Neural progenitor cell (in vitro differentiated cells): Measurements from ENCODE around the gene JAK3. TPM values are rescaled to one million over a fixed set of nuclear protein-coding genes. Genes with fewer than 3 reads are reported as not detected.
A peak's percentile ranks its signal among the peaks of the same experiment; 100 is the strongest.
"Not testable (repeated sequence)": the region's sequence is repeated elsewhere in the genome, so short reads cannot be mapped to it uniquely, and the experiment has no call there.

Experiments
- DNase-seq: peaks from one replicate; pipeline ENCODE4 v3.0.0-alpha.2; 2016; ENCODE audit warnings: low spot score
- H2AFZ ChIP-seq: fragments of 200-600 bp; sonication (generic); replicated peaks from 2 replicates; pipeline ENCODE4 v1.6.1; 2016; ENCODE audit warnings: antibody characterized with exemption
- H3F3A ChIP-seq: fragments of 200-600 bp; sonication (generic); 2 replicates; pipeline ENCODE4 v1.6.1; 2016; ENCODE audit warnings: antibody characterized with exemption, low read depth
- H3K27ac ChIP-seq: fragments of 200-600 bp; sonication (generic); 2 replicates; pipeline ENCODE4 v1.5.1; 2016; ENCODE audit warnings: mild to moderate bottlenecking
- H3K27me3 ChIP-seq: fragments of 200-600 bp; sonication (generic); 2 replicates; pipeline ENCODE4 v1.6.1; 2016; ENCODE audit warnings: mild to moderate bottlenecking, moderate library complexity
- H3K36me3 ChIP-seq: fragments of 200-600 bp; sonication (generic); 2 replicates; pipeline ENCODE4 v1.5.1; 2016
- H3K4me1 ChIP-seq: fragments of 200-600 bp; sonication (generic); 2 replicates; pipeline ENCODE4 v1.6.1; 2016; ENCODE audit warnings: mixed run types
- H3K4me2 ChIP-seq: fragments of 200-600 bp; sonication (generic); 2 replicates; pipeline ENCODE4 v1.6.1; 2016
- H3K4me3 ChIP-seq: fragments of 200-600 bp; sonication (generic); 2 replicates; pipeline ENCODE4 v1.5.1; 2016
- H3K79me2 ChIP-seq: fragments of 200-600 bp; sonication (generic); 2 replicates; pipeline ENCODE4 v1.6.1; 2016; ENCODE audit warnings: low read depth
- H3K9ac ChIP-seq: fragments of 200-600 bp; sonication (generic); 2 replicates; pipeline ENCODE4 v1.6.1; 2016
- H3K9me3 ChIP-seq: fragments of 200-600 bp; sonication (generic); 2 replicates; pipeline ENCODE4 v1.5.1; 2016; ENCODE audit warnings: low read depth
- H4K20me1 ChIP-seq: fragments of 200-600 bp; sonication (generic); 2 replicates; pipeline ENCODE4 v1.6.1; 2016; ENCODE audit warnings: low read depth
- H3K27ac Mint-ChIP-seq: 3 replicates; pipeline ENCODE4 v1.8.0; 2021; ENCODE audit warnings: mixed read lengths
- H3K27me3 Mint-ChIP-seq: 2 replicates; pipeline ENCODE4 v1.8.0; 2022; ENCODE audit warnings: low read depth, mild to moderate bottlenecking, inconsistent platforms, moderate library complexity, mixed read lengths; ENCODE audit not compliant: insufficient read depth
- H3K36me3 Mint-ChIP-seq: 3 replicates; pipeline ENCODE4 v1.8.0; 2021; ENCODE audit warnings: mixed read lengths
- H3K4me1 Mint-ChIP-seq: 3 replicates; pipeline ENCODE4 v1.8.0; 2021; ENCODE audit warnings: mixed read lengths
- H3K4me3 Mint-ChIP-seq: 3 replicates; pipeline ENCODE4 v1.8.0; 2021; ENCODE audit warnings: mild to moderate bottlenecking, moderate library complexity, mixed read lengths
- H3K9me3 Mint-ChIP-seq: 3 replicates; pipeline ENCODE4 v1.8.0; 2020; ENCODE audit warnings: mixed read lengths
- CTCF ChIP-seq: fragments of 200-600 bp; sonication (generic); IDR thresholded peaks from 2 replicates; pipeline ENCODE4 v1.5.1; 2017; ENCODE audit warnings: antibody characterized with exemption, mild to moderate bottlenecking
- EZH2 ChIP-seq: fragments of 200-600 bp; sonication (generic); IDR thresholded peaks from 2 replicates; pipeline ENCODE4 v1.6.1; 2017; ENCODE audit warnings: antibody characterized with exemption, mild to moderate bottlenecking, moderate library complexity
- EZH2phosphoT487 ChIP-seq: fragments of 200-600 bp; sonication (generic); IDR thresholded peaks from 2 replicates; pipeline ENCODE4 v1.6.1; 2017; ENCODE audit warnings: antibody characterized with exemption
- total RNA-seq: library from RNA; depleted of rRNA; stranded (reverse); fragments of >200 nt; gene quantifications from 2 replicates; pipeline ENCODE4 v1.2.3, GENCODE V29; 2015; ENCODE audit warnings: low replicate concordance

JAK3 gene
- total RNA-seq, 1 donor from 2014 or later = 3.4 TPM

GRCh38 chr19:17778968-17779929, 68.5 kb downstream of the JAK3 start:
- H3K4me2 ChIP-seq = peak overlapping the region; percentile 83
- peak; percentile 81 for DNase-seq
- Mint-ChIP-seq H3K27me3 (peaks cover 9% of the 10 kb centered on the region), H3K9me3 (no peaks in the 10 kb centered on the region), H3K36me3 (peaks cover 6% of the 10 kb centered on the region), H3K27ac (peak overlapping the region; percentile 32), H3K4me1 (peaks cover 19% of the 10 kb centered on the region), H3K4me3 (peak overlapping the region; percentile 69)
- H3F3A ChIP-seq = peaks cover 7% of the 10 kb centered on the region
- H3K9ac ChIP-seq = no peak overlapping the region
- peaks cover 12% of the 10 kb centered on the region for H4K20me1 ChIP-seq
- H3K4me3 ChIP-seq = peak overlapping the region; percentile 49
- no peaks in the 10 kb centered on the region for H3K36me3 ChIP-seq
- TF ChIP-seq CTCF = no peak
- no peak for TF ChIP-seq EZH2phosphoT487
- TF ChIP-seq EZH2 = no peak
- H3K27ac ChIP-seq = no peak overlapping the region
- peak overlapping the region; percentile 10 for H2AFZ ChIP-seq
- H3K4me1 ChIP-seq = peaks cover 5% of the 10 kb centered on the region
- H3K9me3 ChIP-seq = no peaks in the 10 kb centered on the region
- H3K27me3 ChIP-seq = no peaks in the 10 kb centered on the region
- no peaks in the 10 kb centered on the region for H3K79me2 ChIP-seq

GRCh38 chr19:17778251-17778967, 69.4 kb downstream of the JAK3 start:
- Histone ChIP-seq H3K4me2 (peak overlapping the region; percentile 83), H3K4me3 (peak overlapping the region; percentile 49), H3K27me3 (no peaks in the 10 kb centered on the region), H3K9ac (no peak overlapping the region), H4K20me1 (peaks cover 4% of the 10 kb centered on the region), H3K4me1 (peaks cover 5% of the 10 kb centered on the region), H3K27ac (no peak overlapping the region), H2AFZ (peak overlapping the region; percentile 10), H3K36me3 (no peaks in the 10 kb centered on the region), H3K9me3 (no peaks in the 10 kb centered on the region), H3F3A (peaks cover 7% of the 10 kb centered on the region), H3K79me2 (no peaks in the 10 kb centered on the region)
- TF ChIP-seq EZH2 (peak; percentile 24), EZH2phosphoT487 (no peak)
- peaks cover 18% of the 10 kb centered on the region for H3K4me1 Mint-ChIP-seq
- H3K36me3 Mint-ChIP-seq = peaks cover 5% of the 10 kb centered on the region
- peaks cover 12% of the 10 kb centered on the region for H3K27me3 Mint-ChIP-seq
- no peaks in the 10 kb centered on the region for H3K9me3 Mint-ChIP-seq
- no peak overlapping the region for H3K27ac Mint-ChIP-seq
- DNase-seq = peak; percentile 84
- H3K4me3 Mint-ChIP-seq = peak overlapping the region; percentile 69

- H3K4me2 ChIP-seq = peak overlapping the region; percentile 83
- H4K20me1 ChIP-seq, H3F3A ChIP-seq, H3K9me3 ChIP-seq, H3K9ac ChIP-seq, H3K79me2 ChIP-seq, H3K27ac ChIP-seq, H2AFZ ChIP-seq, H3K4me3 ChIP-seq, H3K36me3 ChIP-seq, H3K27me3 ChIP-seq, H3K27ac Mint-ChIP-seq, H3K4me3 Mint-ChIP-seq, DNase-seq, H3K36me3 Mint-ChIP-seq, H3K9me3 Mint-ChIP-seq, H3K4me1 ChIP-seq: not testable (repeated sequence)
- H3K4me1 Mint-ChIP-seq = peaks cover 18% of the 10 kb centered on the region
- H3K27me3 Mint-ChIP-seq = peaks cover 13% of the 10 kb centered on the region
These were observed 69.9 kb downstream of the JAK3 start for GRCh38 chr19:17777840-17778239.

GRCh38 chr19:17775991-17776803, 71.6 kb downstream of the JAK3 start:
- H3K4me2 ChIP-seq = no peak overlapping the region
- H3K27ac Mint-ChIP-seq = peak overlapping the region; percentile 42
- TF ChIP-seq EZH2 (no peak), CTCF (no peak), EZH2phosphoT487 (no peak)

More at GRCh38 chr19:17775991-17776803, 71.6 kb downstream of the JAK3 start:
- H3K9ac ChIP-seq = no peak overlapping the region
- peaks cover 7% of the 10 kb centered on the region for H3F3A ChIP-seq
- Mint-ChIP-seq H3K27me3 (peaks cover 10% of the 10 kb centered on the region), H3K4me3 (no peak overlapping the region), H3K36me3 (peaks cover 8% of the 10 kb centered on the region), H3K4me1 (peaks cover 18% of the 10 kb centered on the region), H3K9me3 (no peaks in the 10 kb centered on the region)
- no peak overlapping the region for H3K27ac ChIP-seq
- no peaks in the 10 kb centered on the region for H3K79me2 ChIP-seq
- H3K9me3 ChIP-seq = no peaks in the 10 kb centered on the region
- peaks cover 4% of the 10 kb centered on the region for H4K20me1 ChIP-seq
- no peak for DNase-seq
- no peak overlapping the region for H2AFZ ChIP-seq
- H3K27me3 ChIP-seq = no peaks in the 10 kb centered on the region
- no peaks in the 10 kb centered on the region for H3K36me3 ChIP-seq
- H3K4me1 ChIP-seq = peaks cover 5% of the 10 kb centered on the region
- H3K4me3 ChIP-seq = no peak overlapping the region
